Adrenal gland (tissue), 5 donors: ENCODE measurements around the gene FHL3.

Experiments
- CTCF ChIP-seq, 6 experiments: fragments of 450-650 bp in 4 of 6; fragments of 200-600 bp in 2 of 6; sonication (generic) in 1 of 6; IDR thresholded peaks; 1 replicate in 5 of 6; 2 replicates in 1 of 6; pipeline versions ENCODE4 v1.5.1 to v1.8.0; 2016 to 2021; ENCODE audit warnings: antibody characterized with exemption in 6 of 6, mild to moderate bottlenecking in 2 of 6, moderate library complexity in 1 of 6
- POLR2A ChIP-seq, 2 donors: fragments of 450-650 bp; IDR thresholded peaks; one replicate each; pipeline ENCODE4 v1.6.1; 2017; ENCODE audit warnings: antibody characterized with exemption in 2 of 2, mild to moderate bottlenecking in 2 of 2, moderate library complexity in 1 of 2
- donor health status: DM: no; HTN: no; CAD: no.

- TF ChIP-seq CTCF (IDR thresholded peaks at IDR 0.05) (no peak), POLR2A (IDR thresholded peaks at IDR 0.05) (no peak)
Observed at GRCh38 chr1:37955685-37956084, 49.6 kb downstream of the FHL3 start.
